Thymus (tissue), 11 donors: ENCODE data around the gene ZNHIT3. TPM values are rescaled to one million over a fixed set of nuclear protein-coding genes. Genes with fewer than 3 reads are reported as not detected.
A peak's percentile ranks its signal among the peaks of the same experiment; 100 is the strongest.
"Not testable (repeated sequence)": the region's sequence is repeated elsewhere in the genome, so short reads cannot be mapped to it uniquely, and the experiment has no call there.

Experiments
- DNase-seq, 9 donors: peaks; one replicate each; pipeline ENCODE4 v3.0.0-alpha.2; 2013; ENCODE audit warnings: low spot score in 9 of 9, low read depth in 6 of 9, missing footprints in 1 of 9
- H3K27ac ChIP-seq, 2 donors: one replicate each; pipeline ENCODE4 v1.5.1; 2013; ENCODE audit warnings: control low read depth in 1 of 2, low read depth in 1 of 2, low read length in 1 of 2, mild to moderate bottlenecking in 1 of 2, moderate library complexity in 1 of 2
- H3K27me3 ChIP-seq, 2 donors: one replicate each; pipeline ENCODE4 v1.5.1; 2013; ENCODE audit warnings: low read length in 1 of 2; ENCODE audit not compliant: control insufficient read depth in 2 of 2, insufficient read depth in 1 of 2
- H3K36me3 ChIP-seq, 2 donors: one replicate each; pipeline ENCODE4 v1.5.1; 2013; ENCODE audit warnings: low read length in 1 of 2, mild to moderate bottlenecking in 1 of 2, moderate library complexity in 1 of 2; ENCODE audit not compliant: control insufficient read depth in 2 of 2, insufficient read depth in 2 of 2
- H3K4me1 ChIP-seq, 2 donors: one replicate each; pipeline ENCODE4 v1.5.1; 2013; ENCODE audit warnings: low read length in 2 of 2; ENCODE audit not compliant: control insufficient read depth in 2 of 2, insufficient read depth in 2 of 2
- H3K4me3 ChIP-seq, 2 donors: one replicate each; pipeline ENCODE4 v1.5.1; 2013; ENCODE audit warnings: low read length in 2 of 2, control low read depth in 1 of 2, mild to moderate bottlenecking in 1 of 2
- H3K9me3 ChIP-seq, 2 donors: one replicate each; pipeline ENCODE4 v1.5.1; 2013; ENCODE audit warnings: low read length in 1 of 2, mild to moderate bottlenecking in 1 of 2; ENCODE audit not compliant: control insufficient read depth in 2 of 2, insufficient read depth in 1 of 2
- WGBS: extraction: QIAGEN DNeasy Blood & Tissue Kit; methylation state at CpG from one replicate; pipeline ENCODE4 v1.1.7; 2013; 5-methylcytosine and 5-hydroxymethylcytosine counted together
- polyA plus RNA-seq: library from polyadenylated mRNA; stranded (reverse); fragments of 200-250 nt; gene quantifications from one replicate; pipeline ENCODE4 v1.2.3, GENCODE V29; 2013
- total RNA-seq: library from RNA; stranded (reverse); fragments of 120-200 nt; gene quantifications from one replicate; pipeline ENCODE4 v1.2.4, GENCODE V29; 2013
- donor health status: healthy.

The ZNHIT3 gene
- total and polyA plus RNA-seq, 2 donors = 64.0 to 68.0 TPM

DNA sequence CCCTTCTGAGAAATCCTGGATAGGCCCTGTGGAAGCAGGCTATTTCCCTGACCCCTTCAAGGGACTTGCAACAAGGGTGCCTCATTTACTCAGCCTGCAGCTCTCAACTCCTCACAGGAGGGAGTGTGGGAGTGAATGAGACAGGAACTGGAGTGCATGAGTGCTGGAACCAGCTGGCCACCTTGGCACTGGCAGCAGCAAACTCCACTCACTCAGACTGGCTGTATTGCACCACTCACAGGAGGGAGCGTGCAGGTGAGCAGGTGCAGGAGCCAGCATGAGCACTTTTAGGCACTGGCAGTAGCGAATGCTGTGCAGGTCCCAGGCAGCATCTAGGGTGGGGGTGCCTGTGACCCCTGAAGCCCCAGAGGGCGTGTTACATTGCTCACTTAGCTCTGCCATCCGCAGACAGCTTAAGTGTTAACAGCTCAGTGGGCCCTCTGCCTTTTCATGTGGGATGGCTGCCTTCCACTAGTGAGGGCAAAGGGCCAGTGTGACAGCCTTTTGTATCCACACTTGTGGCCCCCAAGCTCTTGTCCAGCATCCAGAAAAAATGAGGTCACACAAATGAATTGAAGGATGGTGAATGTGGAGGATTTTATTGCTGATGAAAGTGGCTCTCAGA is 11.0 kb upstream of the ZNHIT3 start:
- Histone ChIP-seq H3K4me3 (no peak overlapping the region), H3K4me1 (no peaks in the 10 kb centered on the region), H3K27ac (no peak overlapping the region), H3K36me3 (no peaks in the 10 kb centered on the region), H3K9me3 (no peaks in the 10 kb centered on the region), H3K27me3 (peaks cover 0 to 4% of the 10 kb centered on the region in 2 donors)
- DNase-seq = no peak
- WGBS = 92% methylated on average over 4 of the region's 4 CpGs

GRCh38 chr17:36481829-36482228 is 4.7 kb upstream of the ZNHIT3 start:
- H3K27me3 ChIP-seq = peaks cover 7 to 28% of the 10 kb centered on the region in 2 donors
- DNase-seq = no peak
- H3K36me3 ChIP-seq = no peaks in the 10 kb centered on the region
- WGBS = 81% methylated on average over 7 of the region's 7 CpGs
- H3K9me3 ChIP-seq = no peaks in the 10 kb centered on the region
- peaks cover 14 to 15% of the 10 kb centered on the region in 2 donors for H3K4me1 ChIP-seq
- H3K4me3 ChIP-seq = no peak overlapping the region
- H3K27ac ChIP-seq = no peak overlapping the region

GRCh38 chr17:36482611-36483504 is 3.6 kb upstream of the ZNHIT3 start:
- H3K27me3 ChIP-seq = peaks cover 7 to 28% of the 10 kb centered on the region in 2 donors
- H3K27ac ChIP-seq = no peak overlapping the region
- peak in 8 of 9 donors; percentile 6 to 71 (median 49) for DNase-seq

DNA sequence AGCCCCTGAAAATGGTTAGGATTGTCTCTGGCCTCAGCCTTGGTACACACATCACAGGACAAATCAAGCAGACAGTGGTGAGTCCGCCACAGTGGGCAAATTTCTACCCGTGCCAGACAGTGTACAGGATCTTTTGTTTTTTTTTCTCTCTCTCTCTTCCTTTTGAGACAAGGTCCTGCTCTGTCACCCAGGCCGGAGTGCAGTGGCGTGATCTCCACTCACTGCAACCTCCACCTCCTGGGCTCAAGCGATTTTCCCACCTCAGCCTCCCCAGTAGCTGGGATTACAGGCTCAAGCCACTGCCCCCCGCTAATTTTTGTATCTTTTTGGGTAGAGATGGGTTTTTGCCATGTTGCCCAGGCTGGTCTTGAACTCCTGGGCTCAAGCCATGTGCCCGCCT is 2.5 kb upstream of the ZNHIT3 start:
- not testable (repeated sequence) for H3K4me3 ChIP-seq, H3K36me3 ChIP-seq, H3K27ac ChIP-seq, H3K9me3 ChIP-seq, DNase-seq
- H3K4me1 ChIP-seq = peaks cover 21 to 26% of the 10 kb centered on the region in 2 donors
- 95% methylated on average over 7 of the region's 7 CpGs for WGBS
- H3K27me3 ChIP-seq = peaks cover 7 to 28% of the 10 kb centered on the region in 2 donors

More at GRCh38 chr17:36482611-36483504, 3.6 kb upstream of the ZNHIT3 start:
- Histone ChIP-seq H3K4me1 (peaks cover 21 to 24% of the 10 kb centered on the region in 2 donors), H3K4me3 (peak overlapping the region in 1 of 2 donors; percentile 24), H3K36me3 (no peaks in the 10 kb centered on the region), H3K9me3 (no peaks in the 10 kb centered on the region)
- 9% methylated on average over 79 of the region's 79 CpGs for WGBS

- peaks cover 21 to 26% of the 10 kb centered on the region in 2 donors for H3K4me1 ChIP-seq
- DNase-seq = no peak
- peaks cover 0 to 4% of the 10 kb centered on the region in 2 donors for H3K36me3 ChIP-seq
- peaks cover 7 to 27% of the 10 kb centered on the region in 2 donors for H3K27me3 ChIP-seq
- no peak overlapping the region for H3K27ac ChIP-seq
- no peaks in the 10 kb centered on the region for H3K9me3 ChIP-seq
- 98% methylated on average over 8 of the region's 8 CpGs for WGBS
- H3K4me3 ChIP-seq = no peak overlapping the region
Observed at GRCh38 chr17:36485027-36485426, 1.5 kb upstream of the ZNHIT3 start.

DNA sequence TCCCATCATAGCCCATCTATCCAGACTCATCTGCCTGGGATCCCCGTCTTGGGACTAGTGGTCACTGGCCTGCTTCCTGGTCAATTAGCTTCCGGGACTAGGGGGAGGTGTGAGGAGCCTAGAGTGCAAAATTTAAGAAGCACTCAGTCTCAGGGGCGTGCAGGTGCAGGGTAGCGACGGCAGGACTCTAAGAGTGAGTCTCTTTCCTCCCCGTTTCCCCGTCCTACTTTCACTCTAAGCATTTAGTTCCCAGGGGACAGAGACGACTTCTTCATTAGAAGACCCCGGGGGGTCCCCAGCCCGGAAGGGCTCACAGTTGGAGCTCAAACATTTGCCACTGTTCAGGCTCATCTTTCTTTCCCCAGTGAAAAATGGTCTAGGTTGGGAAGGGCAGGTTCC is 677 bp upstream of the ZNHIT3 start:
- Histone ChIP-seq H3K27me3 (peaks cover 7 to 24% of the 10 kb centered on the region in 2 donors), H3K4me3 (peak overlapping the region; percentile 74 to 93), H3K27ac (peak overlapping the region; percentile 8 to 86), H3K4me1 (peaks cover 21 to 26% of the 10 kb centered on the region in 2 donors), H3K36me3 (peaks cover 0 to 4% of the 10 kb centered on the region in 2 donors), H3K9me3 (no peaks in the 10 kb centered on the region)
- DNase-seq = no peak
- 49% methylated on average over 10 of the region's 10 CpGs for WGBS

GRCh38 chr17:36493956-36494355 is 7.5 kb downstream of the ZNHIT3 start:
- 94% methylated on average over 1 of the region's 1 CpG for WGBS
- no peak overlapping the region for H3K4me3 ChIP-seq
- no peak for DNase-seq
- H3K27me3 ChIP-seq = no peaks in the 10 kb centered on the region
- peaks cover 57 to 67% of the 10 kb centered on the region in 2 donors for H3K36me3 ChIP-seq
- H3K27ac ChIP-seq = no peak overlapping the region
- no peaks in the 10 kb centered on the region for H3K9me3 ChIP-seq
- no peaks in the 10 kb centered on the region for H3K4me1 ChIP-seq

DNA sequence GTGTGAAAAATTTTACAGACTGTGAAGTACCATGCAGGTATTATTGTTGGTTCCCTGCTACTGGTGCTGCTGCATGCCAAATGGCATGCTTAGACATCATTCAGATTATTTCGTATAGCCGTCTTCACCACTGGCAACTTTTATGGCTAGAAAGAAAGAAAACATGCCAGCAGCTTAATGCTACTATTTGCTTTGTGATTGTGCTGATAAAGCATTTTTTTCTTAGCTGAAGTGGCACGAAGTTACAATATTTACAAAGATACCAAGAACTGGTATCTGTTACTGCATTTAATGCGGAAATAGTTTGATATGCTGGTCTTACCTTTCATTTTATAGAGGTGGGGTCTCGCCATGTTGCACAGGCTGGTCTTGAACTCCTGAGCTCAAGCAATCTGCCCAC is 8.2 kb downstream of the ZNHIT3 start:
- Histone ChIP-seq H3K4me3 (no peak overlapping the region), H3K4me1 (no peaks in the 10 kb centered on the region), H3K27me3 (no peaks in the 10 kb centered on the region), H3K27ac (no peak overlapping the region), H3K9me3 (no peaks in the 10 kb centered on the region), H3K36me3 (peaks cover 59 to 66% of the 10 kb centered on the region in 2 donors)
- 98% methylated on average over 5 of the region's 5 CpGs for WGBS
- DNase-seq = no peak

DNA sequence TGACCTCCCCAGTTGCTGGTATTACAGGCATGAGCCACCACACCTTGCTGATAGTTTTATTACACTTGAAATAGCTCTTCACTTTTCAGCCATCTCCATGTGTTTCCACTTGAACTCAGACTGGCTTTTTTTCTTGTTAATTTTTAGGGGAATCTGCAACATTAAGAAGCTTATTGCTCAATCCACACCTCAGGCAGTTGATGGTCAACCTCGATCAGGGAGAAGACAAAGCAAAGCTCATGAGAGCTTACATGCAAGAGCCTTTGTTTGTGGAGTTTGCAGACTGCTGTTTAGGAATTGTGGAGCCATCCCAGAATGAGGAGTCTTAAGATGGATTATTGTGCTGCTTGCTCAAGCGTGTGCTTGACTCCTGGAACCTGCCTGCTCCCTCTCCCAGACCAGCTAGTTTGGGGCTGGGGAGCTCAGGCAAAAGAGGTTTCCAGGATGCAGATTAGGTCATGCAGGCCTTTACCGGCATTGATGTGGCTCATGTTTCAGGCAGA is 8.6 kb downstream of the ZNHIT3 start:
- WGBS = 94% methylated on average over 3 of the region's 3 CpGs

More for the DNA sequence above, 8.6 kb downstream of the ZNHIT3 start:
- H3K4me3 ChIP-seq = no peak overlapping the region
- no peak overlapping the region for H3K27ac ChIP-seq
- H3K9me3 ChIP-seq = no peaks in the 10 kb centered on the region
- H3K4me1 ChIP-seq = no peaks in the 10 kb centered on the region
- no peaks in the 10 kb centered on the region for H3K27me3 ChIP-seq
- peaks cover 59 to 67% of the 10 kb centered on the region in 2 donors for H3K36me3 ChIP-seq
- no peak for DNase-seq
